ENCODE measurements around the gene ZNF423.
"Not testable (repeated sequence)": the region's sequence is repeated elsewhere in the genome, so short reads cannot be mapped to it uniquely, and the experiment has no call there.

The ZNF423 gene

DNA sequence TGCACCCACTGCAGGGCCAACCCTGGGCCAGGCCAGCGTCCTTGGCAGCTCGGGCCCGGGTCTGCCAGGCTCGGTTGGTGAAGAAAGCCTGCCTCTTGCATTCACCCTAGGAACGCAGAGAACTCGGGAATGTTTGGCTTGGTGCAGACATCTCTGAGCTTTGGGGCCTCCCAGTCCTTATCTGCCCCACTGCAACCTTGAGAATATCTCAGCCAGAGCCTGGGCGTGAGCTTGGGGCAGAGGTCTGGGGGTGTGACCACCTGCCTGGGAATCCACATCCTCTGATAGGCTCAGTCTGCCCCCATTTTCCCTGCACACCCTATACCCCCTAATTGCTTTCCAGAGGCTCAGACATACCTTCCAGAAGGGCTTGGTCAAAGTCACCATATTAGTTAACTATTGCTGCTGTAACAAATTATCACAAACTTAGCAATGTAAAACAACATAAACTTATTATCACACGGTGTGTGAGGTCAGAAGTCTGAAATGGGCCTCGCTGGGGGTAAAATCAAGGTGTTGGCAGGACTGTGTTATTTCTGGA is 30.7 kb upstream of the ZNF423 start:
- Histone ChIP-seq H3K36me3 (ENCODE audit: control insufficient read depth in 2 of 2, insufficient read depth in 2 of 2, low read length in 2 of 2) (no peaks in the 10 kb centered on the region), H3K9me3 (ENCODE audit: control insufficient read depth in 2 of 2, low read length in 2 of 2) (no peaks in the 10 kb centered on the region), H3K4me1 (ENCODE audit: control insufficient read depth in 2 of 2, insufficient read depth in 2 of 2, low read length in 2 of 2) (peaks cover 5 to 14% of the 10 kb centered on the region in 2 donors), H3K27me3 (ENCODE audit: control insufficient read depth in 2 of 2, insufficient read depth in 2 of 2, low read length in 2 of 2) (no peaks in the 10 kb centered on the region), H3K27ac (ENCODE audit: low read depth in 2 of 2, low read length in 2 of 2) (no peak overlapping the region), H3K9ac (ENCODE audit: low read depth in 1 of 2, low read length in 2 of 2) (no peak overlapping the region), H3K4me3 (ENCODE audit: low read length in 2 of 2) (no peak overlapping the region)

DNA sequence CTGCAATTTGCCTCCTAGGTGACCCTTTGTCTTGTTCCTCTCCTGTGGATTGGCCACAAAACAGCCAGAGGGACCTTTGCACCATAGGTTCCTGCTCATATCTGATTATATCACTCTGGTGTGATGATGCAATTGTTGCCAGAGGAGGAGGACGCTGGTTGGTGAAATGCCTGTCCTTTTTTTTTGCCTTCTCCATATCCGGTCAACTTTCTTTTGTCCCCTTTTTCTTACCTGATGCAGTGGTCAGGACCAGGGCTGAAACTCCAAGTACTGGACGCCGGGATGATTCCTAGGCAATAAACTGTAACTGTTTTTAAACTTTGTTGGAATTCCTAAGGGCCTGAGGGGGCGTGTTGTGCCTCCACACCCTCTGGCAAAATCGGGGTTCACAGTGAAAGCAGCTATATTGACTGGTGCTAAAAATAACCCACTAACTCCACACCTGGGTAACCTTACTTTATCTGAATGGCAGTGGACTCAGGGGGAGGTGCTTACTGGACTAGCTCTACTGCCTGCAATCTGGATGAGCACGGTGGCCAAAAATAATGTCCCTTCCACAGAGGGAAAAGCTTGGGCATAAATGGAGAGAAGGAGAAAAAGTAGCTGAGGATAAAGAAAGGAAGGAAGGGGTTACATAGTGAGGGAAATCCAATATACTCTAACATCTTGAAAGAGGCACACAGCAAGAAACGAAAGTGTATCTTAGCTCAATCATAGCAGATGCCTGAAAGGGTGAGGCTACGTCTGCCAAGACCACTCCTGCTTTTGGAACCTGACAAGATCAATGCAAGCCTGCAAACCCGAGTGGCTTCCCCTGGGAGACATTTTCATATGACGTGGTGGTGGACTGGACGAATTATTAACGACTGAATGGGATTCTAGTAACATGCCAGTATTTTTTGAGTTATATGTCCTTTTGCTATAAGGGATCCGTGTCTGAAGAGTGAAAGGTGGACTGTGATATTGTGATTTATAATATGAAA is 28.4 kb upstream of the ZNF423 start:
- Histone ChIP-seq H3K27ac (ENCODE audit: low read depth in 2 of 2, low read length in 2 of 2) (peak overlapping the region in 1 of 2 donors; percentile 9), H3K27me3 (ENCODE audit: control insufficient read depth in 2 of 2, insufficient read depth in 2 of 2, low read length in 2 of 2) (no peaks in the 10 kb centered on the region), H3K4me1 (ENCODE audit: control insufficient read depth in 2 of 2, insufficient read depth in 2 of 2, low read length in 2 of 2) (peaks cover 5 to 14% of the 10 kb centered on the region in 2 donors), H3K4me3 (ENCODE audit: low read length in 2 of 2) (peak overlapping the region in 1 of 2 donors; percentile 22), H3K9me3 (ENCODE audit: control insufficient read depth in 2 of 2, low read length in 2 of 2) (no peaks in the 10 kb centered on the region), H3K9ac (ENCODE audit: low read depth in 1 of 2, low read length in 2 of 2) (no peak overlapping the region), H3K36me3 (ENCODE audit: control insufficient read depth in 2 of 2, insufficient read depth in 2 of 2, low read length in 2 of 2) (no peaks in the 10 kb centered on the region)

DNA sequence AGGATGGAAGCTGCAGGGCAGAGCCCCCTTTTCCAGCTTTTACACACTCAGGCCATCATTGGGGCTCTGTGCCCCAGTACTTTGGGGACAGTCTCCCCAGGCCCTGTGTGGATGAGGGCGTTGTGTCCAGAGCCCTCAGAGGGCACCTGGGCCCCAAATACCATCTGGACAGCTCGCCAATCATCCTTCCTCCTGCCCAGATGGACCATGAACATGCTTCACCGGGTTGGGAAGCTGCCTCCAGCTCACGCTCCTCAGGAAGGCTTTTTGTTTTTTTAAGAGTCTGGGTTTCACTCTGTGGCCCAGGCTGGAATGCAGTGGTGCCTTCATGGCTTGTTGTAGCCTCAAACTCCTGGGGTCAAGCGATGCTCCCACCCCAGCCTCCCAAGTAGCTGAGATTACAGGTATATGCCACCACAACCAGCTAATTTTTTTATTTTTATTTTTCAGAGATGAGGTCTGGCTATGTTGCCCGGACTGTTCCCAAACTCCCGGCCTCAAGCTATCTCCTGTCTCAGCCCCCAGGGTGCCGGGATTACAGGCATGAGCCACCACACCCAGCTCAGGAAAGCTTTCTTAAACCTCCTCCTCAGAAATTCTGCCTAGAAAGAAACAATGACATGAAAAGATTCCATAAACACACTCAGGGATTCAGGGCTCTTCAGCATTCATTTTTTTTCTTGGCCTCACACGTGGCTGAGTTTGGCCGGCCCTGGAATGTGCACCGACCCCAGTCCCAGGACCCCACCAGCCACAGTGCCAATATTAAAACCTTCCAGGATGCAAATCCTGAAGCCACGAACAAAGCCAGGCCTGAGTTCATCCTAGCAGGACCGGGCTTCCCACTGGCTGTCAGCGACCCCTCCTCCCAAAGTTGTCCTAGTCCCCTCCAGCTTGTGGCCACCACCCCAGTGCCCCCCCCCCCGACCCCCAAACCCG is 27.4 kb upstream of the ZNF423 start:
- Histone ChIP-seq H3K27me3 (ENCODE audit: control insufficient read depth in 2 of 2, insufficient read depth in 2 of 2, low read length in 2 of 2) (peaks cover 0 to 3% of the 10 kb centered on the region in 2 donors), H3K36me3 (ENCODE audit: control insufficient read depth in 2 of 2, insufficient read depth in 2 of 2, low read length in 2 of 2) (no peaks in the 10 kb centered on the region), H3K9me3 (ENCODE audit: control insufficient read depth in 2 of 2, low read length in 2 of 2) (no peaks in the 10 kb centered on the region), H3K4me3 (ENCODE audit: low read length in 2 of 2) (no peak overlapping the region), H3K27ac (ENCODE audit: low read depth in 2 of 2, low read length in 2 of 2) (peak overlapping the region in 1 of 2 donors; percentile 13), H3K4me1 (ENCODE audit: control insufficient read depth in 2 of 2, insufficient read depth in 2 of 2, low read length in 2 of 2) (peaks cover 5 to 14% of the 10 kb centered on the region in 2 donors), H3K9ac (ENCODE audit: low read depth in 1 of 2, low read length in 2 of 2) (no peak overlapping the region)

DNA sequence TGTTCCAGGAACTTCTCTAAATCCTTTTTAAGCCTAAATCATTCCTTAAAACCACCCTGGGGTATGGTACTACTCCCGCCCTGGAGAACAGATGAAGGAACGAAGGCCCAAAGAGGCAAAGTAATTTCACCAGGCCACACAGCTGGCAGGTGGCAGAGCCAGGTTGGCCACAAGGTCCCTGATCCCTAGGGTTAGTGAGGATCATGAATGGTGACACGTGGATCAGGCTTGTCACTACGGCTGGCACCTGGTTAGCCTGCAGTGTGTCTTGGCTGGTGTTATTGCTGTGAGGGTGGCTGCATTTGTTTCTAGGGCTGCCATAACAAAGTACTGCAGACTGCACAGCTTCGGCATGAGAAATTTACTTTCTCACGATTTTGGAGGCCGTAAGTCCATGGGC is 26.0 kb upstream of the ZNF423 start:
- H3K36me3 ChIP-seq (ENCODE audit: control insufficient read depth in 2 of 2, insufficient read depth in 2 of 2, low read length in 2 of 2) = no peaks in the 10 kb centered on the region
- no peak overlapping the region for H3K27ac ChIP-seq (ENCODE audit: low read depth in 2 of 2, low read length in 2 of 2)
- no peak overlapping the region for H3K4me3 ChIP-seq (ENCODE audit: low read length in 2 of 2)
- H3K27me3 ChIP-seq (ENCODE audit: control insufficient read depth in 2 of 2, insufficient read depth in 2 of 2, low read length in 2 of 2) = peaks cover 0 to 3% of the 10 kb centered on the region in 2 donors
- H3K4me1 ChIP-seq (ENCODE audit: control insufficient read depth in 2 of 2, insufficient read depth in 2 of 2, low read length in 2 of 2) = peaks cover 6 to 16% of the 10 kb centered on the region in 2 donors
- H3K9ac ChIP-seq (ENCODE audit: low read depth in 1 of 2, low read length in 2 of 2) = no peak overlapping the region
- H3K9me3 ChIP-seq (ENCODE audit: control insufficient read depth in 2 of 2, low read length in 2 of 2) = no peaks in the 10 kb centered on the region

DNA sequence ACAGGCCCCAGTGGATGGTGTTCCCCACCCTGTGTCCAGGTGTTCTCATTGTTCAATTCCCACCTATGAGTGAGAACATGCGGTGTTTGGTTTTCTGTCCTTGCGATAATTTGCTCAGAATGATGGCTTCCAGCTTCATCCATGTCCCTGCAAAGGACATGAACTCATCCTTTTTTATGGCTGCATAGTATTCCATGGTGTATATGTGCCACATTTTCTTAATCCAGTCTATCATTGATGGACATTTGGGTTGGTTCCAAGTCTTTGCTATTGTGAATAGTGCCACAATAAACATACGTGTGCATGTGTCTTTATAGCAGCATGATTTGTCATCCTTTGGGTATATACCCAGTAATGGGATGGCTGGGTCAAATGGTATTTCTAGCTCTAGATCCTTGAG is 22.6 kb upstream of the ZNF423 start:
- H3K4me3 ChIP-seq (ENCODE audit: low read length in 2 of 2); H3K9me3 ChIP-seq (ENCODE audit: control insufficient read depth in 2 of 2, low read length in 2 of 2); H3K36me3 ChIP-seq (ENCODE audit: control insufficient read depth in 2 of 2, insufficient read depth in 2 of 2, low read length in 2 of 2); H3K27ac ChIP-seq (ENCODE audit: low read depth in 2 of 2, low read length in 2 of 2); H3K27me3 ChIP-seq (ENCODE audit: control insufficient read depth in 2 of 2, insufficient read depth in 2 of 2, low read length in 2 of 2); H3K9ac ChIP-seq (ENCODE audit: low read depth in 1 of 2, low read length in 2 of 2): not testable (repeated sequence)
- H3K4me1 ChIP-seq (ENCODE audit: control insufficient read depth in 2 of 2, insufficient read depth in 2 of 2, low read length in 2 of 2) = peaks cover 12 to 32% of the 10 kb centered on the region in 2 donors

DNA sequence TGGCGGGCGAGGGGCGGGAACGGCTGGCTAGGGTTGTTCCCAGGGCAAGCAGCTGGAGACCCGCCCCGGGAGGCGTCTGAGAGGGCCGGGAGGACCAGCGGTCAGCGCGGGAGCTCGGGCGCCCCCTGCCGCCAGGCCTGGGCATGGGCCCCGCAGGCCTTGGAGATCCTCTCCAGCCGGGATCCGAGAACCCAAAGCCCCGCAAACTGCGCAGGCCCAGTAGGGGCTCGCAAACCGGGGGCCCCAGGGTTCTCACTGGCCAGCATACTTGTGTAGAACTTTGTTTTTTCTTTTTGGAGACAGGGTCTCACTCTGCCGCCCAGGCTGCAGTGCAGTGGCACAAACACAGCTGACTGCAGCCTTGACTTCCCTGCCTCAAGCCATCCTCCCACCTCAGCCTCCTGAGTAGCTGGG is 20.8 kb upstream of the ZNF423 start:
- H3K4me3 ChIP-seq (ENCODE audit: low read length in 2 of 2) = no peak overlapping the region

DNA sequence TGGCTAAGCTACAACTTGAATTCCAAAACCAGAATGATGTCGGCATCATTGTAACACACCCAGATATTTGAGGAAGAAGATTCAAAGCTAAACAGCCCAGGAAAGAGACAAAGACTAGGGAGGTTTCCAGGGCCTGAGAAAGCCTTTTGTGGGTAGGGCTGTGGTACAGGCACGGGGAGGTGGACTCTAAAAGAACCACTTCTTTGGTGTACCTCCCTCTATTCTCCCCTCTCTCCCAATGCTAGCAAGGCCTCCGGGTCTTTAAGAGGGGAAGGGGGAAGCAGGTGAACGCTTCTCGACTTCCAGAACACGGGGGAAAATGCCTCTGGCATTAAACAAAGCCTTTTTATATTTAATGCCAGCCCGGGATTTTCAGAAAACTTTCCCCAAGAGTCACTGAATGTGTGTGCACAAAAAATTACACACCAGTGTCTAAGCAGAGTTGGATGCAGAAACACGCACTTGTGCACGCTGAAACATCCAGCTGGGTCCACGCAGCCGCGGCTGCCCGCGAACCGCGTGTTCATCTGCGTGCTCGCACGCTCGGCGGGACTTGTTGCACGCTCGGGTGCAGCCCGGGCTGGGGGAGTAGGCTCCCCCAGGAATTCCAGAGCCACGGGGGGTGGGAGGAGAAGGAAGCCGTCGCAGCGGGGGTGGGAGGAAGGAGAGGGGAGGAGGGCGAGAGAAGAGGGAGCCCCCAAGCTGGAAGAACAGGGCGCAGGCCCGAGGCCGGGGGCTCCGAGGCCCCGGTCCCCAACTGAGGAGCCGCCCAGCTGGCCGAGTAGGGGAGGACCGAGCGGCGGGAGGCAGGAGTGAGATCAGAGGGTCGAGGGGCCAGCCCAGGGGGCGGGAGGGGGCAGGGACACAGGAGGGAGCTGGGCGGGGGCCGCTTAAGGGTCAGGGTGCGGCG is 20.1 kb upstream of the ZNF423 start:
- Histone ChIP-seq H3K9me3 (ENCODE audit: control insufficient read depth in 2 of 2, low read length in 2 of 2) (no peaks in the 10 kb centered on the region), H3K36me3 (ENCODE audit: control insufficient read depth in 2 of 2, insufficient read depth in 2 of 2, low read length in 2 of 2) (no peaks in the 10 kb centered on the region), H3K4me3 (ENCODE audit: low read length in 2 of 2) (no peak overlapping the region), H3K27me3 (ENCODE audit: control insufficient read depth in 2 of 2, insufficient read depth in 2 of 2, low read length in 2 of 2) (peaks cover 0 to 3% of the 10 kb centered on the region in 2 donors), H3K4me1 (ENCODE audit: control insufficient read depth in 2 of 2, insufficient read depth in 2 of 2, low read length in 2 of 2) (peaks cover 7 to 32% of the 10 kb centered on the region in 2 donors), H3K27ac (ENCODE audit: low read depth in 2 of 2, low read length in 2 of 2) (no peak overlapping the region), H3K9ac (ENCODE audit: low read depth in 1 of 2, low read length in 2 of 2) (no peak overlapping the region)

More for the DNA sequence above, 20.8 kb upstream of the ZNF423 start:
- Histone ChIP-seq H3K36me3 (ENCODE audit: control insufficient read depth in 2 of 2, insufficient read depth in 2 of 2, low read length in 2 of 2) (no peaks in the 10 kb centered on the region), H3K9ac (ENCODE audit: low read depth in 1 of 2, low read length in 2 of 2) (no peak overlapping the region), H3K27me3 (ENCODE audit: control insufficient read depth in 2 of 2, insufficient read depth in 2 of 2, low read length in 2 of 2) (peaks cover 0 to 3% of the 10 kb centered on the region in 2 donors), H3K27ac (ENCODE audit: low read depth in 2 of 2, low read length in 2 of 2) (no peak overlapping the region), H3K9me3 (ENCODE audit: control insufficient read depth in 2 of 2, low read length in 2 of 2) (no peaks in the 10 kb centered on the region), H3K4me1 (ENCODE audit: control insufficient read depth in 2 of 2, insufficient read depth in 2 of 2, low read length in 2 of 2) (peaks cover 7 to 32% of the 10 kb centered on the region in 2 donors)

DNA sequence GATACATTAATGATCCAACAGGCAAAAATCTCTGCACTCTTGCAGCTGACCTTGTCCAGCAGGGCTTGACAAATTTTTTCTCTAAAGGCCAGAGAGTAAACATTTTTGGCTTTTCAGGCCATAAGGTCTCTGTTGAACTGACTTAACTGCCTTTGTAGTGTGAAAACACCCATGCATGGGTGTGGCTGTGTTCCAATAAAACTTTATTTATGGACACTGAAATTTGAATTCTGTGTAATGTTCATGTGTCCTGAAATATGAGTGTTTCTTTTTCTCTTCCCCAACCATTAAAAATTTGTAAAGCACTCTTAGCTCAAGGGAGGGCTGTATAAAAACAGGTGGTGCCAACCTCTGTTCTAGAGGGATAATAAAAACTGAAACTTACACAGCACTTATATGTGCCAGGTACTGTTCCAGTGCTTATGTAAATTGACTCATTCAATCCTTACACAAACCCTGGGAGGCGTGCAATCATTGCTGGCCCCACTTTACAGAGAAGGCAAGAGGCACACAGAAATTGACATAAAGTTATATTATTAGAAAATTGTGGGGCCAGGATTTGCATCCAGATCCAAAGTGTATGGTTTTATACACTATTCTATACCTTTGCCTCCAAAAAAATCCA is 18.8 kb upstream of the ZNF423 start:
- Histone ChIP-seq H3K4me1 (ENCODE audit: control insufficient read depth in 2 of 2, insufficient read depth in 2 of 2, low read length in 2 of 2) (peaks cover 7 to 32% of the 10 kb centered on the region in 2 donors), H3K27me3 (ENCODE audit: control insufficient read depth in 2 of 2, insufficient read depth in 2 of 2, low read length in 2 of 2) (peaks cover 0 to 3% of the 10 kb centered on the region in 2 donors), H3K9me3 (ENCODE audit: control insufficient read depth in 2 of 2, low read length in 2 of 2) (no peaks in the 10 kb centered on the region), H3K4me3 (ENCODE audit: low read length in 2 of 2) (no peak overlapping the region), H3K27ac (ENCODE audit: low read depth in 2 of 2, low read length in 2 of 2) (peak overlapping the region in 1 of 2 donors; percentile 45), H3K9ac (ENCODE audit: low read depth in 1 of 2, low read length in 2 of 2) (peak overlapping the region in 1 of 2 donors; percentile 4), H3K36me3 (ENCODE audit: control insufficient read depth in 2 of 2, insufficient read depth in 2 of 2, low read length in 2 of 2) (no peaks in the 10 kb centered on the region)

DNA sequence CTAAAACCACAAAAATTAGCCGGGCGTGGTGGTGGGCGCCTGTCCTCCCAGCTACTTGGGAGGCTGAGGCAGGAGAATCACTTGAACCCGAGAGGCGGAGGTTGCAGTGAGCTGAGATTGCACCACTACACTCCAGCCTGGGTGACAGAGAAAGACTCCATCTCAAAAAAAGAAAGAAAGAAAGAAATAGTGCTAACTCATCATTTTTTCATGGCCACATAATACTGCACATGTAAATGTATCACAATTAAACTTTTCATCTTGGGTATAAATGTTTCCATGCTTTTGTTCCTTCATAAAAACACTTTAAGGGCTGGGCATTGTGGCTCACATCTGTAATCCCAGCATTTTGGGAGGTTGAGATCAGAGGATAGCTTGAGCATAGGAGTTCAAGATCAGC is 15.9 kb upstream of the ZNF423 start:
- peaks cover 5 to 29% of the 10 kb centered on the region in 2 donors for H3K4me1 ChIP-seq (ENCODE audit: control insufficient read depth in 2 of 2, insufficient read depth in 2 of 2, low read length in 2 of 2)
- not testable (repeated sequence) for H3K27me3 ChIP-seq (ENCODE audit: control insufficient read depth in 2 of 2, insufficient read depth in 2 of 2, low read length in 2 of 2); H3K4me3 ChIP-seq (ENCODE audit: low read length in 2 of 2); H3K9me3 ChIP-seq (ENCODE audit: control insufficient read depth in 2 of 2, low read length in 2 of 2); H3K36me3 ChIP-seq (ENCODE audit: control insufficient read depth in 2 of 2, insufficient read depth in 2 of 2, low read length in 2 of 2); H3K27ac ChIP-seq (ENCODE audit: low read depth in 2 of 2, low read length in 2 of 2); H3K9ac ChIP-seq (ENCODE audit: low read depth in 1 of 2, low read length in 2 of 2)
